Gastrocnemius medialis (tissue), 4 donors: ENCODE data around the gene STK17A. TPM values are rescaled to one million over a fixed set of nuclear protein-coding genes. Genes with fewer than 3 reads are reported as not detected.

Experiments used
- ATAC-seq, 2 donors: fragments of 150-250 bp; one replicate each; pipeline ENCODE4 v1.9.1; 2016
- DNase-seq, 2 donors: peaks; one replicate each; pipeline ENCODE4 v3.0.0-alpha.2; 2019
- H3K27ac ChIP-seq, 4 donors: fragments of 200-600 bp; sonication (generic); 1 replicate in 1 of 4; 2 replicates in 3 of 4; pipeline ENCODE4 v1.5.1; 2016 to 2018; ENCODE audit warnings: mild to moderate bottlenecking in 2 of 4, moderate library complexity in 1 of 4
- H3K27me3 ChIP-seq, 3 donors: fragments of 200-600 bp; sonication (generic) in 2 of 3; 1 replicate in 1 of 3; 2 replicates in 2 of 3; pipeline versions ENCODE4 v1.5.1 to v1.6.0; 2016 to 2019; ENCODE audit warnings: mild to moderate bottlenecking in 1 of 3, moderate library complexity in 1 of 3
- H3K36me3 ChIP-seq, 2 donors: fragments of 200-600 bp; sonication (generic) in 1 of 2; one replicate each; pipeline ENCODE4 v1.5.1; 2017 to 2018
- H3K4me1 ChIP-seq, 2 donors: fragments of 200-600 bp; sonication (generic) in 1 of 2; one replicate each; pipeline ENCODE4 v1.5.1; 2016 to 2017; ENCODE audit warnings: mild to moderate bottlenecking in 2 of 2
- H3K4me3 ChIP-seq, 4 donors: fragments of 200-600 bp; sonication (generic) in 3 of 4; 1 replicate in 1 of 4; 2 replicates in 3 of 4; pipeline ENCODE4 v1.5.1; 2016 to 2019; ENCODE audit warnings: mild to moderate bottlenecking in 2 of 4
- H3K9me3 ChIP-seq, 3 donors: fragments of 200-600 bp; sonication (generic) in 2 of 3; 1 replicate in 1 of 3; 2 replicates in 2 of 3; pipeline ENCODE4 v1.5.1; 2016 to 2019
- CTCF ChIP-seq, 5 experiments: fragments of 450-650 bp in 3 of 5; fragments of 200-600 bp in 2 of 5; sonication (generic) in 2 of 5; IDR thresholded peaks in 4 of 5; conservative IDR thresholded peaks in 1 of 5; 1 replicate in 4 of 5; 2 replicates in 1 of 5; pipeline ENCODE4 v1.5.1; 2016 to 2019; ENCODE audit warnings: antibody characterized with exemption in 5 of 5, mild to moderate bottlenecking in 3 of 5, moderate library complexity in 3 of 5
- POLR2A ChIP-seq, 2 donors: fragments of 450-650 bp; IDR thresholded peaks; one replicate each; pipeline ENCODE4 v1.6.1; 2017; ENCODE audit warnings: antibody characterized with exemption in 2 of 2, mild to moderate bottlenecking in 2 of 2, moderate library complexity in 2 of 2
- in situ Hi-C, 4 donors: fragments of 200-750 bp; cut with MboI; loops; one replicate each; pipeline versions ENCODE4 v1.15.0 to v1.8.0; 2017; ENCODE audit warnings: low sequenced_read_pairs in 4 of 4
- intact Hi-C: fragments of 100-400 bp; cut with DNase I; formaldehyde crosslinking; loops from one replicate; pipeline ENCODE4 v1.15.1; 2023; ENCODE audit warnings: low total_unique reads
- total RNA-seq, 4 donors: library from RNA; depleted of rRNA; stranded (reverse); fragments of >200 nt; gene quantifications; one replicate each; pipeline versions ENCODE4 v1.1.0 to v1.2.3, GENCODE V29; 2016

The STK17A gene
- 10 to 100 TPM; 19.7 to 22.3 (median 21.4) TPM for total RNA-seq

- in situ Hi-C loops: loop anchor here (5.0 to 25.0 kb wide), 6 partner anchors 112 to 255 kb away; no protein-coding TSS in a partner anchor
- Histone ChIP-seq H3K27ac (peak within 1 kb of the TSS; percentile 81 to 96 (median 94)), H3K9me3 (no peaks in the 10 kb centered on the region), H3K36me3 (no peaks in the 10 kb centered on the region), H3K4me1 (peaks cover 14 to 21% of the 10 kb centered on the region in 2 donors), H3K4me3 (peak within 1 kb of the TSS; percentile 73 to 88 (median 74)), H3K27me3 (no peaks in the 10 kb centered on the region)
- DNase-seq: peak; percentile 86 to 91
- intact Hi-C loops: loop anchor here (1.0 to 10.0 kb wide), 6 partner anchors 66 to 648 kb away; partner anchors contain the start of genes COA1, MRPL32 and PSMA2
- peak; percentile 85 to 88 for ATAC-seq
- TF ChIP-seq POLR2A (IDR thresholded peaks at IDR 0.05): peak; percentile 90
- TF ChIP-seq CTCF (IDR thresholded peaks at IDR 0.05 in 4 of 5, conservative IDR thresholded peaks at IDR 0.05 in 1 of 5): peak; percentile 93 to 100 (median 99)
Observed at GRCh38 chr7:43582503-43583423, at the start of gene STK17A. Gene STK17A, plus strand, starts transcription at chr7:43583108. Its CDS starts 136 bp downstream, at chr7:43583244.

GRCh38 chr7:43533801-43534479 is 49.0 kb upstream of the STK17A start:
- in situ Hi-C loops: no loop called here
- intact Hi-C loops: no loop called here
- Histone ChIP-seq H3K36me3 (no peaks in the 10 kb centered on the region), H3K4me1 (no peaks in the 10 kb centered on the region), H3K27ac (no peak overlapping the region), H3K9me3 (no peaks in the 10 kb centered on the region), H3K4me3 (no peak overlapping the region), H3K27me3 (no peaks in the 10 kb centered on the region)
- DNase-seq: no peak
- no peak for ATAC-seq
- TF ChIP-seq POLR2A (IDR thresholded peaks at IDR 0.05) (no peak), CTCF (IDR thresholded peaks at IDR 0.05 in 4 of 5, conservative IDR thresholded peaks at IDR 0.05 in 1 of 5) (no peak)

GRCh38 chr7:43535031-43535451 is 47.9 kb upstream of the STK17A start:
- Histone ChIP-seq H3K27me3 (no peaks in the 10 kb centered on the region), H3K4me1 (no peaks in the 10 kb centered on the region), H3K36me3 (no peaks in the 10 kb centered on the region), H3K9me3 (no peaks in the 10 kb centered on the region), H3K27ac (peak overlapping the region in 1 of 4 donors; percentile 16), H3K4me3 (no peak overlapping the region)
- ATAC-seq (peak; percentile 41 to 62), DNase-seq (peak in 1 of 2 donors; percentile 40)
- in situ Hi-C loops (no loop called here), intact Hi-C loops (no loop called here)
- TF ChIP-seq CTCF (IDR thresholded peaks at IDR 0.05 in 4 of 5, conservative IDR thresholded peaks at IDR 0.05 in 1 of 5): no peak

- intact Hi-C loops: no loop called here
- no peaks in the 10 kb centered on the region for H3K36me3 ChIP-seq
- H3K27me3 ChIP-seq: no peaks in the 10 kb centered on the region
- no peak for DNase-seq
- no peaks in the 10 kb centered on the region for H3K4me1 ChIP-seq
- in situ Hi-C loops: no loop called here
- no peaks in the 10 kb centered on the region for H3K9me3 ChIP-seq
- TF ChIP-seq POLR2A (IDR thresholded peaks at IDR 0.05): no peak
- TF ChIP-seq CTCF (IDR thresholded peaks at IDR 0.05 in 4 of 5, conservative IDR thresholded peaks at IDR 0.05 in 1 of 5): no peak
- no peak overlapping the region for H3K4me3 ChIP-seq
- peak overlapping the region in 1 of 4 donors; percentile 16 for H3K27ac ChIP-seq
- peak; percentile 60 to 64 for ATAC-seq
Observed at GRCh38 chr7:43535810-43536585, 46.9 kb upstream of the STK17A start.
